Measurements from ENCODE around the gene GPR68. TPM values are rescaled to one million over a fixed set of nuclear protein-coding genes. Genes with fewer than 3 reads are reported as not detected.

GPR68 gene
- total and polyA plus RNA-seq, 2 of the 4 experiments (the other 2 are of a cell fraction), result 0.72 to 0.94 TPM

GRCh38 chr14:91184559-91184958, 59.9 kb downstream of the GPR68 start:
- H4K20me1 ChIP-seq (ENCODE audit: insufficient read depth, low read length), result peaks cover 3% of the 10 kb centered on the region; the same call in 1 of the 2 replicates
- no peak overlapping the region for H3K18ac ChIP-seq (ENCODE audit: low read depth, low read length)
- no peak overlapping the region for H2AK5ac ChIP-seq (ENCODE audit: low read depth, low read length)
- H3K9me1 ChIP-seq (ENCODE audit: insufficient read depth, low read length), result peaks cover 5% of the 10 kb centered on the region
- TF ChIP-seq CEBPB (IDR thresholded peaks at IDR 0.05; ENCODE audit: low read depth, low read length) (no peak), POLR2A (IDR thresholded peaks at IDR 0.05; ENCODE audit: low read depth, low read length) (no peak), CHD1 (IDR thresholded peaks at IDR 0.05; ENCODE audit: low read depth, low read length) (no peak), CTCF (conservative IDR thresholded peaks at IDR 0.05; ENCODE audit: low read depth, low read length) (no peak), ELK1 (IDR thresholded peaks at IDR 0.05; ENCODE audit: borderline replicate concordance, low read depth, low read length) (no peak), RAD21 (IDR thresholded peaks at IDR 0.05; ENCODE audit: low read length) (no peak), MAFK (IDR thresholded peaks at IDR 0.05; ENCODE audit: low read depth, low read length) (no peak), SMC3 (IDR thresholded peaks at IDR 0.05; ENCODE audit: low read depth, low read length) (no peak)
- POLR2A ChIA-PET (ENCODE audit: unreplicated experiment), result no interaction called here
- no peak overlapping the region for H2BK20ac ChIP-seq (ENCODE audit: low read depth, low read length)
- no peak overlapping the region for H2BK120ac ChIP-seq (ENCODE audit: low read depth, low read length)
- H2AFZ ChIP-seq (replicated peaks; ENCODE audit: low read length, poor library complexity), result no peak overlapping the region
- no peak overlapping the region for H4K8ac ChIP-seq (ENCODE audit: low read depth in 2 of 2, low read length in 2 of 2)
- in situ Hi-C loops (cut with MboI; ENCODE audit: low sequenced_read_pairs) (no loop called here), dilution Hi-C loops (cut with HindIII; ENCODE audit: low sequenced_read_pairs, unreplicated experiment) (no loop called here), intact Hi-C loops (cut with micrococcal nuclease) (no loop called here)
- DNase-seq (no peak), ATAC-seq (ENCODE audit: low read depth) (no peak)
- no peak overlapping the region for H3K56ac ChIP-seq (ENCODE audit: extremely low read depth, insufficient read depth, low read length)
- H3K9ac ChIP-seq (ENCODE audit: low read depth, low read length), result no peak overlapping the region
- no peak overlapping the region for H3K23ac ChIP-seq (ENCODE audit: low read depth, low read length)
- H3K27me3 ChIP-seq (ENCODE audit: control insufficient read depth, insufficient read depth, low read length), result no peaks in the 10 kb centered on the region
- H3K4me3 ChIP-seq (ENCODE audit: insufficient read depth, low read depth, low read length), result no peak overlapping the region
- H2AK9ac ChIP-seq (replicated peaks; ENCODE audit: low read depth, low read length, poor library complexity), result no peak overlapping the region
- H3K4ac ChIP-seq (ENCODE audit: low read depth, low read length), result no peak overlapping the region
- no peak overlapping the region for H4K5ac ChIP-seq (ENCODE audit: low read depth, low read length)
- CTCF ChIA-PET, result interaction anchor here (1.8 kb wide), 1 partner anchor 11 kb away, joined by 3 read pairs; no protein-coding TSS in a partner anchor
- H3K79me1 ChIP-seq (ENCODE audit: low read depth in 1 of 2, low read length in 2 of 2), result no peaks in the 10 kb centered on the region
- no peak overlapping the region for H3K4me2 ChIP-seq (ENCODE audit: low read depth, low read length)
- H3K9me3 ChIP-seq (ENCODE audit: control insufficient read depth, insufficient read depth, low read length), result no peaks in the 10 kb centered on the region
- H3K27ac ChIP-seq (ENCODE audit: insufficient read depth, low read length), result no peak overlapping the region
- peaks cover 2% of the 10 kb centered on the region; the same call in 1 of the 2 replicates for H3K4me1 ChIP-seq (ENCODE audit: control insufficient read depth, insufficient read depth, low read length)
- no peak overlapping the region for H2BK5ac ChIP-seq (ENCODE audit: low read depth, low read length, poor library complexity, severe bottlenecking)
- H3K14ac ChIP-seq (replicated peaks; ENCODE audit: low read depth, low read length), result no peak overlapping the region
- H2BK15ac ChIP-seq (ENCODE audit: low read depth, low read length), result no peak overlapping the region
- H4K91ac ChIP-seq (ENCODE audit: insufficient read depth, low read depth, low read length), result no peak overlapping the region
- peaks cover 20% of the 10 kb centered on the region for H3K36me3 ChIP-seq (ENCODE audit: control insufficient read depth, insufficient read depth, low read length)
- BruUV-seq (replicated peaks), result no TSS peak

Measured in IMR-90 (cell line).